GM12864 (cell line): ENCODE data around the gene BICC1.

Experiments
- DNase-seq: peaks from one replicate; pipeline ENCODE4 v3.0.0-alpha.2; 2011; ENCODE audit warnings: low read depth
- H3K4me3 ChIP-seq: 2 replicates; pipeline ENCODE4 v1.5.1; 2011; ENCODE audit warnings: mild to moderate bottlenecking, low read depth, low read length, control low read depth
- TF ChIP-seq, protein P1 (sequence below): IDR thresholded peaks from 2 replicates; pipeline ENCODE4 v1.5.1; 2011; ENCODE audit warnings: low read depth, mild to moderate bottlenecking, moderate library complexity, low read length, control low read depth, inconsistent platforms; ENCODE audit errors: missing control alignments

The BICC1 gene

DNA sequence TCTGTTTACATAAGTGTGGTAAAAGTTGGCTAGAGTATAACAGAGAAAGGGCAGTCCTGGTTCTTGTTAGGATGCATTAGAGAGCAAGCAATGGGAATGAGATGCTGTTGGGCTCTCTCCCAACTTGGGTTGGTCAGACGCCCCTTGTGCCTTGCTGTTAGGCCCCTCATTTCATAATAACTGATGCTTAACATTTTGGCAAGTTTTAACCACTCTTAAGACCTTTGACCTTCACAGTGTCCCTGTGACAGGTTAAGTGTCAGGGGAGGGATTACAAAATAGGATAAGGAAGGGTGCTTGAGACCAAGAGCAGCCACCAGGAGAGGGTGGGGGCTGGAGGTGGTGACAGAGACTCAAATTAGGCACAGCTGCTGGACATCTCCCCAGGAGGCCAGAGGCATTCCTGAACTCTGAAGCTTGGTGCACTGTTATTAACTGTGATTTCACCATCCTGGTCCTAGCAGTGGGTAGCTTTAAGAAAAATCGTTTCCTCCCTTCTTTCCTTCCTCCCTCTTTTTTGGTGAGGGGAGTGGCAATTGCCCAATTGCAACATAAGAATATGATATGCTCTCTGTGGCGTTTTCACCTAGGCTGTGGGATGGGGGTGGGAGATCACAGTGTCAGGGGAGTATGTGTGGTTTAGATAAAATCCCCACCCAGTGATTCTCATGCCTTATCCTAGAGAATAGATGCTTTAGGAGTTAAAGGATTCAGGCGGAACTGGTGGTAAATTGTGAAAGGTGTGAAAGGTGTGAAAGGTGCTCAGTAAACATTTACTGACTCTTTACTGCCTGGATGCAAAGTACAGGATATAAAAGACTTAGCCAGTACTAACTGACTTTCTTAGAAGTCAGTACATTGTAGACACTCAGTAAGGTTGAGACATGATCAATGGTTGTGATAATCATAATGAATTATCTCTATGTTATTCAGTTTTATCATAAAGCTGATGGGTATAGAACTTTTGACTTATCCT lies 270.5 kb downstream of the BICC1 start:
- no peak overlapping the region for H3K4me3 ChIP-seq
- no peak for DNase-seq
- TF ChIP-seq, protein P1, sequence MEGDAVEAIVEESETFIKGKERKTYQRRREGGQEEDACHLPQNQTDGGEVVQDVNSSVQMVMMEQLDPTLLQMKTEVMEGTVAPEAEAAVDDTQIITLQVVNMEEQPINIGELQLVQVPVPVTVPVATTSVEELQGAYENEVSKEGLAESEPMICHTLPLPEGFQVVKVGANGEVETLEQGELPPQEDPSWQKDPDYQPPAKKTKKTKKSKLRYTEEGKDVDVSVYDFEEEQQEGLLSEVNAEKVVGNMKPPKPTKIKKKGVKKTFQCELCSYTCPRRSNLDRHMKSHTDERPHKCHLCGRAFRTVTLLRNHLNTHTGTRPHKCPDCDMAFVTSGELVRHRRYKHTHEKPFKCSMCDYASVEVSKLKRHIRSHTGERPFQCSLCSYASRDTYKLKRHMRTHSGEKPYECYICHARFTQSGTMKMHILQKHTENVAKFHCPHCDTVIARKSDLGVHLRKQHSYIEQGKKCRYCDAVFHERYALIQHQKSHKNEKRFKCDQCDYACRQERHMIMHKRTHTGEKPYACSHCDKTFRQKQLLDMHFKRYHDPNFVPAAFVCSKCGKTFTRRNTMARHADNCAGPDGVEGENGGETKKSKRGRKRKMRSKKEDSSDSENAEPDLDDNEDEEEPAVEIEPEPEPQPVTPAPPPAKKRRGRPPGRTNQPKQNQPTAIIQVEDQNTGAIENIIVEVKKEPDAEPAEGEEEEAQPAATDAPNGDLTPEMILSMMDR: no peak

DNA sequence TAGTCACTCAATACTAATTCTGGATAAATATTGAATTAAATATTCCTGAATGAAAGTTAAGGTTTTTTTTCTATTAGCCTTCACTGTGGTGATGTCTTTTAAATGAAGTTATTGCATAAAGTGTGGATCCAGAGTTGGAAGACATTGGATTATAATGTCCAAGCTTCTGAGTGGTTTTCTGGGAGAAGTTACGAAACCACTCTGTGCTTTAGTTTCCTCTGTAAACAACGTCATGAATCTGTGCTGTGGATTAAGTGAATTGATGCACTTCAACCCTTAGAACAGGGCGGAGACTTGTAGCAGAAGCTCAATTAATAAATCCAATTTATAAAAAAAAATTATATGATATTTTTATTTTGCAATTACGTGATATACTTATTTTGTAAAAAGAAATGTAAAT lies 271.7 kb downstream of the BICC1 start:
- TF ChIP-seq, protein P1: no peak
- no peak for DNase-seq
- no peak overlapping the region for H3K4me3 ChIP-seq

DNA sequence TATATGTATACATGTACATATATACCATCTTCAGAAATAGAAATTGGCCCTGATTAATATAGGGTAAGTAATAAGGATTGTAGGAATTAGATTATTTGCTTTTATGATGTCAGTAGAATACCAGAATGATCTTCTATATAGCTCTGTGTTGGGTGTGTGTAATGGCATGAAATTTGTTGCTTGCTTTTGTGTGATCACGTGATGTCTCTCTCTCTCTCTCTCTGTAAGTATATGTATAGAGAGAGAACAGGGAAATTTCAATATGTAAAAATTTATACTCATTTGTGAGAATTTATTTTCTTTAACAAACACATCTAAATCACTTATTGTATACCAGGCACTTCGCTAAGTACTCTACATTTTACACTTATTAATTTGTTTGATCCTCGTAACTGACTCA lies 272.7 kb downstream of the BICC1 start:
- H3K4me3 ChIP-seq: no peak overlapping the region
- TF ChIP-seq, protein P1: no peak
- DNase-seq: no peak

DNA sequence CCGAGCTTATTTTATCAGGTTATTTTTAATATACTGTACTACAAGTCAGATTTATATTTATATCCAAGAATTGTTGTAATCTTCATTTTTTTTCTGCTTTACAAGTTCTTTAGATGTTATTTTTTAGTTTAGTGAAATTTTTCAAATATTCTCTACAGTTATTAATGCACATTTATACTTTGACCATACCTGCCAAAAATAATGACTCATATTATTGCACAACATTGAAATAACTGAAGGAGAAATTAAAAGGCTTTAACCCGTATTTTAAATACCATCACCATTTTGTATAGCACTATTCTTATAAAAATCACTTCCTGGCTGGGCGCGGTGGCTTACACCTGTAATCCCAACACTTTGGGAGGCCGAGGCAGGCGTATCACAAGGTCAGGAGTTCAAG lies 278.5 kb downstream of the BICC1 start:
- no peak overlapping the region for H3K4me3 ChIP-seq
- no peak for DNase-seq
- TF ChIP-seq, protein P1: no peak

DNA sequence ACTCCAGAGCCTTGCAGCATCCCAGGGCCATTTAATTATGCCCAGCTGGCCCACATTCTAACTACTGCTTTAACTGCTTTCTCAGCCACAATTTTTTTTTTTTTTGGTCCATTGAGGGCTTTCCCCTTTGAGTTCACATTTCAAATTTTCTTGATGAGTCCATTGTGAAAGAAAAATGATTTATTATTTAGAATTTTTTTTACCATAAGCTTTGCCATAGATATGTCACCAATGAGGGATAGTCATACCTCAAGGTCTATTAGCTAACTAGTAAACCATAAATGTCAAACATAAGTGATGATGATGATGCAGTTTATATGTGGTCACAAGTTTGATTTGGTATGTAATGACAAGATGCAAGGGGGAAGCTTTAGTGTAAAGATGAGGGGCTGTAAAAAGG lies 282.9 kb downstream of the BICC1 start:
- no peak overlapping the region for H3K4me3 ChIP-seq
- TF ChIP-seq, protein P1: no peak
- DNase-seq: no peak

DNA sequence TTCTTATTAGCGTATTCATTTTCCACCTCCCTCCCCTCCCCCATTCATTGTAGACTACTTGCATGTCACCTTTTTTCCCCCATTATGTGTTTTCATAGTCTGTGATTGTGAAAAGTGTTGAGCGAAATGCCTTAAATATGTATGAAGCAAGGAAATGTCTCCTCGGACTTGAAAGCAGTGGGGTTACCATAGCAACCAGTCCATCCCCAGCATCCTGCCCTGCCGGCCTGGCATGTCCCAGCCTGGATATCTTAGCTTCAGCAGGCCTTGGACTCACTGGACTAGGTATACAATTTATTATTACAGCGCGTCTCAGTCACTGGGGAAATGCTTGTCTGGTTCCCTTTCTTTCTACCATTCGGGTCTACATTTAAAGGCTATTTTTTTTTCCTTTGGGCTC lies 283.6 kb downstream of the BICC1 start:
- no peak for DNase-seq
- H3K4me3 ChIP-seq: no peak overlapping the region
- TF ChIP-seq, protein P1: no peak

DNA sequence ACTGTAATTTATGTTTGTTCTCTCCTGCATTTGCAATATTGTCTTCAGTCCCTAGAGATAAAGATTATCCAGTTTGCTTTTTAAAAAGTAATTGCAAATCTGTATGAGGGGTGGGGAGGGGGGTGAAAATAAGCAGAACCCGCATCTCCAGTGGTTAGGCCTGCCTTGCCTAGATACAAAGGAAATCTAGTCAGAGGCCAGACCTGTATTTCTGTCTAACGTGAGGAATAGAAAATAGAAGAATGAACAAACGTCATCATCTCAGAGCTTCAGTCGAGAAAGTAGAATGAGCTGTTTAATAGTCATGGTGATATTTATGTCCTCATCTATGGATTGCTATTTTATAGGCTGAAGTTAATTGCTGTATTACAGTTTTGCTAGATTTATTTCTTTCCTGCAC lies 284.2 kb downstream of the BICC1 start:
- TF ChIP-seq, protein P1: no peak
- H3K4me3 ChIP-seq: no peak overlapping the region
- DNase-seq: no peak
